Skeletal muscle satellite cell (primary cell): ENCODE data around the gene WNT5A.
"Not testable (repeated sequence)": the region's sequence is repeated elsewhere in the genome, so short reads cannot be mapped to it uniquely, and the experiment has no call there.

ENCODE experiments used
- H3K27me3 ChIP-seq: 2 replicates; pipeline ENCODE4 v1.7.0; 2013; ENCODE audit warnings: low read length; ENCODE audit not compliant: control insufficient read depth, insufficient read depth
- H3K36me3 ChIP-seq: 2 replicates; pipeline ENCODE4 v1.7.0; 2013; ENCODE audit warnings: mild to moderate bottlenecking, control low read depth, low read length; ENCODE audit not compliant: insufficient read depth
- H3K4me1 ChIP-seq: 2 replicates; pipeline ENCODE4 v1.7.0; 2013; ENCODE audit warnings: low read length; ENCODE audit not compliant: control insufficient read depth, insufficient read depth
- H3K4me2 ChIP-seq: 2 replicates; pipeline ENCODE4 v1.7.0; 2013; ENCODE audit warnings: mild to moderate bottlenecking, low read length
- H3K4me3 ChIP-seq: 2 replicates; pipeline ENCODE4 v1.7.0; 2013; ENCODE audit warnings: low read length
- H3K9ac ChIP-seq: 2 replicates; pipeline ENCODE4 v1.7.0; 2013; ENCODE audit warnings: mild to moderate bottlenecking, low read depth, low read length, moderate library complexity
- H3K9me3 ChIP-seq: replicated peaks from 2 replicates; pipeline ENCODE4 v1.7.0; 2013; ENCODE audit warnings: mild to moderate bottlenecking, control low read depth, low read length

WNT5A gene

DNA sequence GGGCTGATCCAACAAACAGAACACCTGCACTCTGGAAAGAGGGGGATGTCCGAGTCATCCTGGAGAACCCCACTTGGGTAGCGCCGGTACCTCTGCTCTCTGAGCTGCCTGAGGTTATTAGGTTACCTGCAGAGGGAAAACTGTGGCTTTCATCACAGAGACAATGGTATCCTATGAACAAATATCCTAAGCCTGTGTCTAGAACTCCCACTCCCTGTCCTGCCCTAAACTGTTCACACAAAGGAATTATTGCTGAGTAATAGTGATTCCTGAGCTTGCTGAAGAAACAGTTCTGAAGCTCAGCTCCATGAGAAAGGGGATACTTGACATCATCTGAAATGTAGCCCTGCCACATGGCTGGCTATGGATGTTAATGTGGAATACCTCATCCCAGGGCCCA lies 31.9 kb upstream of the WNT5A start:
- Histone ChIP-seq H3K9me3 (no peaks in the 10 kb centered on the region), H3K9ac (peak overlapping the region; percentile 15), H3K4me3 (no peak overlapping the region), H3K4me2 (no peak overlapping the region), H3K27me3 (no peaks in the 10 kb centered on the region), H3K4me1 (peaks cover 10% of the 10 kb centered on the region), H3K36me3 (no peaks in the 10 kb centered on the region)

DNA sequence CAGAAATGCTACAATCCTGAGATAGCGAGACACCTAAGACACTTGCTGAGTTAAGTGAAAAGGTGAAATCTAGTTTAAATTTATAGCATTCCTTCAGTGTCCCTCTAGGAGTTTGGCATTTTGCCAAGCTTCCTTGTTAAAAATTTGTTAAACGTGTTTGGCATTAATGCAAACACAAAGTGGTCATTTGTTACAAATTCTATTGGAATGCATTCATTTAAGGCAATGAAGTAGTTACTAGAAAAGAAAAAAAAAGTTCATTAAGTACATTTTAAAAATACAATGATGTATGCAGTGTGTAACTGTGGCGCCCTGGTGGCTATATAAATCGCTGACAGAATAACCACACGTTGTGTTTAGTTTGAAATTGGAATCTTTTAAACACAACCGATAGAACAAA lies 31.3 kb upstream of the WNT5A start:
- Histone ChIP-seq H3K4me1 (peaks cover 9% of the 10 kb centered on the region), H3K4me2 (no peak overlapping the region), H3K9ac (peak overlapping the region; percentile 15), H3K9me3 (no peaks in the 10 kb centered on the region), H3K4me3 (no peak overlapping the region), H3K27me3 (no peaks in the 10 kb centered on the region), H3K36me3 (no peaks in the 10 kb centered on the region)

DNA sequence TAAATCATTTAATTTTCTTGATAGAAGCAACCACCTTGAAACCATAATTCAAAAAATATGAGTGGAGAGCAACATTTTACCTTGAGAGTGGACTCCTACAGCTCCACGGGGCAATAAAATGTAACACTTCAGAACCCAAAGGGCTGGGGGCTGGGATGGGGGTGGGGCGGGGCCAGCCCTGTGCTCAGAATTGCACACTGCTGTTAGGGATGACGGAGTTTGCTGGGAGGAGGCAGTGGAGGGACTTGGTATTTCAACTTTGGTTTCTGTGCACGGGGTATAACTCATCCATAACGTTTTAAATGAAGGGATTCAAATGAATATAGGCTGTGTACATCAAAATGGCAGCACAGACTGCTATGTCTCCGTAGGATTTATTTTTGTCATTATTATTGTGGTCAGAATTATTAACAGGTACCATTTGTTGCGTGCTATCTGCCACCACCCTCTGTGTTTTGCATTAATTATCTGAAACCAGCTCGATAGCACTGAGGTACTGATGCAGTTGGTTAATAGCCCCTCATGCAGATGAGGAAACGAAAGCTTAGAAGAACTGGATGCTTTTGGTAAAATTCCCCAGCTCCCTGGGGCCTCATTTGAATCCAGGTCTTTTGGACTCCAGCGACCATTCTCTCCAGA lies 29.4 kb upstream of the WNT5A start:
- no peak overlapping the region for H3K4me2 ChIP-seq
- no peaks in the 10 kb centered on the region for H3K9me3 ChIP-seq
- no peak overlapping the region for H3K4me3 ChIP-seq
- H3K4me1 ChIP-seq: peaks cover 24% of the 10 kb centered on the region
- no peak overlapping the region for H3K9ac ChIP-seq
- H3K27me3 ChIP-seq: no peaks in the 10 kb centered on the region
- no peaks in the 10 kb centered on the region for H3K36me3 ChIP-seq

DNA sequence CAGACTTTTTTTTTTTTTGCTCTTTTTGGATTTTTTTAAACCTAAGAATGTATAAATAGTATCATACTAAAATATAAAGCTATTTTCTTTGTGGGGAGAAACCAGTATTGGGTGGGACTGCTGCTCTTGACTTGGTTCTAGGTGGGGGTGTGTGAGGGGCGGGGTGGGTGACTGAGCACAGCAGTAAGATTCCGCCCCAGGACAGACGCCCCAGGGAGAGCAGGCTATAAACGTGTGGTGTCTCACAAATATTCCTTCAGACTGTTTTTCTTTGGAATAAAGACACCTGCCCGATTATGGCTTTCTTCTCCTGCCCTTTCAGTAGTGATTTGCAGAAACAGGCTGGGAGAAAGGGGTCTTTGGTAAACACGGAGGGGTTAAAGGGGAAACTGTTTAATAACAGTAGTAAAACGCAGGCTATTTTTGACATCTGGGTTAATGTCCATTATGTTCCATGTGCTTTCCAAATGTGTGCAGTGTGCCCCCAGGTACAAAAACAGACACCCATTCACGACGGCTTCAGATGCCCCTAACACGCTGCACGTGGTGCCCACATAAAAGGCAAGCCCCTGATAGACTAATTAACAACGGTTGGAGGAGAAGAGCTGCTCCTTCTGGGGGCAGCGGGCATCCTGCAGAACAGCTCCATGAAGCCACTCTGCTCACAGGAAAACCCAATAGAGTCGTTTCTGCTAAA lies 28.6 kb upstream of the WNT5A start:
- Histone ChIP-seq H3K4me2 (no peak overlapping the region), H3K27me3 (no peaks in the 10 kb centered on the region), H3K4me1 (peaks cover 25% of the 10 kb centered on the region), H3K4me3 (no peak overlapping the region), H3K36me3 (no peaks in the 10 kb centered on the region), H3K9ac (no peak overlapping the region), H3K9me3 (no peaks in the 10 kb centered on the region)

DNA sequence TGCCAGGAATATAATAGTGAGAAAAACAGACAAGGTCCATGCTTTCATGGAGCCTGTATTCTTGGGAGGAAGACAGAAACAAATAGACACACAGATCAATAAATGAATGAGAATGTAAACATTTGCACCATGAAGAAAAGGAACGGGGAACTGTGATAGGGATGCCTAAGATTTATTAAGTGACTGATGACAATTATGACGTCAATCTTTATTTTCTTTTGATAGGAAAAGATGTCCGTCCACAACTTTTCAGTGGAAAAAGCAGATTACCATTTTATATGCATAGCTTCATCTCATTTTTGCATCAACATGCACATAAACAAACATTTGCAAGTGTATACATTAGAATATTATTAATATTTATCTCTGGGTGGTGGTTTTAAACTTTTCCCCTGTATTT lies 27.9 kb upstream of the WNT5A start:
- no peak overlapping the region for H3K4me2 ChIP-seq
- H3K36me3 ChIP-seq: no peaks in the 10 kb centered on the region
- no peaks in the 10 kb centered on the region for H3K27me3 ChIP-seq
- peaks cover 25% of the 10 kb centered on the region for H3K4me1 ChIP-seq
- H3K4me3 ChIP-seq: no peak overlapping the region
- H3K9me3 ChIP-seq: no peaks in the 10 kb centered on the region
- no peak overlapping the region for H3K9ac ChIP-seq

DNA sequence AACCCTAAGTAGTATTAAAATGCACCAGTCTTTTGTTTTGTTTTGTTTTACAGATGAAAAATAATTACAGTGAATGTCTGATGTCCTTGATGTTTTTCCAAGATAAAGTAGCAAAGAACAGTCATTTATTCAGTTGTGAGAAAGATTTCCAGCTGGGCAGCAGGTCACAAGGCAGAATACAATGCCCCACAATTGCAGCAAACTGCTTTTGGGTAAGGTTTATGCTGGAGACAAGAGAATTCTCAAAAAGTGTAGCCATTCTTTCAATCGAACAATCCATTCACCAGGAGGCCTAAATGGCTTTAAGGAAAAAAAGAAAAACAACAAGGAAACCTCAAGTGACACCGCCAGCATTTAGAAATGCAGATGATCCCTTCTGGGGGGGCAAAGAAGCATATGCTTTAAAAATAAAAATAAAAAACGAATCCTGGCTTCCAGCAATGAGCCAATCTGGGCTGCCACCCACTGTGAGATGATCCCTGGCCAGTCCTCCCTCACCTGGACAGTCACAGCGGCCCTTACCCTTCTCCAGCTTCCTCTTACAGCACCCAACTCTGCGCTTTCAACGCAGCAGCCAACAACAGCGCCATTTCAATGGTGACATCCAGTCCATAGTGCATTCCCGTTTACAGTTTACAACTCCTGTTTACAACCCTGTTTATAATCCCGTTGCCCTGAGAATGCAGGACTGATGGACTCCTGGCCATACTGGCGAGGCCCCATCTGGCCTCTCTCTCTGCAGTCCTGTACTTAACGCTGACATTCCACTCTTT lies 25.7 kb upstream of the WNT5A start:
- Histone ChIP-seq H3K36me3 (no peaks in the 10 kb centered on the region), H3K9me3 (no peaks in the 10 kb centered on the region), H3K27me3 (no peaks in the 10 kb centered on the region), H3K4me3 (no peak overlapping the region), H3K4me1 (peaks cover 15% of the 10 kb centered on the region), H3K9ac (peak overlapping the region; percentile 9), H3K4me2 (peak overlapping the region; percentile 63)

DNA sequence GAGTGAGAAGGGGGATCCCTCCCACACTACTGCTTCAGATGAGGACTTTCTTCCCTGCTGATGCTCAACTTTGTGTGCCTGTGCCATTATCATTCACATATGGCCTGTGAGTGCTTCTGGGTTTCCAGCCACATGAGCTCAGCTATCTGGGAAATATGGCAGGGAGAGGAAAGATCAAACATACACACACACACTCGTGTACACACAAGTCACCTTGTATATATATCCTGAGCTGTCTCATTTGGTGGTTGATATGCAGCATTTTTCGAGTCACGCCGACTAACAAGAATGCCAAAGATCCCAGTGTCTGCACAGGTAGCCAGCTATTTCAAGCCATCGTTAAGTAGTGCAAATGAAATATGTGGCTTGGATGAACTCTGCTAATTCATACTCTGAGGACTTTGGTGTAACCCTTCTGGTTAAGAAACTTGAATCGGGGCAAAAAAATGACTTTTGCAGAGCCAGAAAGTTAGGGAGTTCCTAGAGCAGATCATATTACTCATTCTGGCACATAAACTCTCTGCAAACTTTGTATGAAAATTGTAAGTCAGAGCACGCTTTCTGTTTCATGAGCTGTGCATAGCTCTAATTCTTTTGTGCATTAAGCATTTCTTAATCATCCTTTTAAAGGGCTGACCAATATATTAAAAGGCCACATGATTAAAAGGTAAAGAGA lies 24.9 kb upstream of the WNT5A start:
- Histone ChIP-seq H3K27me3 (no peaks in the 10 kb centered on the region), H3K9ac (no peak overlapping the region), H3K4me2 (peak overlapping the region; percentile 63), H3K36me3 (no peaks in the 10 kb centered on the region), H3K4me3 (no peak overlapping the region), H3K9me3 (no peaks in the 10 kb centered on the region), H3K4me1 (peaks cover 15% of the 10 kb centered on the region)

DNA sequence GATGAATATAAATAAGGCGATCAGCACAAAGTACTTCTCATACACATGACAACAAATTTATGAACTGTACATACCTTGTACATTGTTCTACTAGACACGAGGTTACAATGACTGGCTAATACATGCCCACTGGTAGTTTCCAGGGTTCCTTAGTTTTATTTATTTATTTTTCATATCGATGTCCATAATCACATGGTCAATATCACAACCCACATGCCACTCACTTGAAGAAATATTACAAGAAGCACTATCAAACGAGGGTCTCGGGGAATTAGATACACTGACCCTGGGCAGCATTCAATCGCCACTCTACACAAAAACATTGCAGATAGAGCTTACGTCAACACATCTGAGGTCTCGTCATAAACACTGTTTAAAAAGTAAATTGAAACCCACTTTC lies 21.2 kb upstream of the WNT5A start:
- Histone ChIP-seq H3K36me3 (no peaks in the 10 kb centered on the region), H3K4me1 (peaks cover 15% of the 10 kb centered on the region), H3K9me3 (no peaks in the 10 kb centered on the region), H3K27me3 (no peaks in the 10 kb centered on the region), H3K4me3 (no peak overlapping the region), H3K4me2 (no peak overlapping the region), H3K9ac (no peak overlapping the region)

DNA sequence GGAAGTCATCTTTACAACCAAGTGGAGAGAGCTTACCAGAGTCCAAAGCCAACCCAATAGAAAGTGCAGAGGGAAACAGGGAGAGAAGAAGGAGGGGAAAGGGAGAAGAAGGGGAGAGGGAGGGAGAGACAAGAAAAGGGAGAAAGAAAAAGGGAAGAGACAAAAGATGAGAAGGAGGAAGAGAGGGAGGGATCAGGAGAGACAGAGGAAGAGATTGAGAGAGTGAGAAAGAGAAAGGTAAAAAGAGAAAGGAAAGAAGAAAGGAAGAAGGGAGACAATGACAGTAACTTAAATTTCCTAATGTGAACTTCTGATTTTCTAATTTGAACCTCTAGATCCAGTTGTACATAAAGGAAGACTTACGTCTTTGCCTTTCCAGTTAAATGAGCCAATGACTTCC lies 20.7 kb upstream of the WNT5A start:
- no peak overlapping the region for H3K4me2 ChIP-seq
- H3K9ac ChIP-seq: no peak overlapping the region
- H3K36me3 ChIP-seq: no peaks in the 10 kb centered on the region
- no peak overlapping the region for H3K4me3 ChIP-seq
- H3K27me3 ChIP-seq: no peaks in the 10 kb centered on the region
- no peaks in the 10 kb centered on the region for H3K9me3 ChIP-seq
- peaks cover 12% of the 10 kb centered on the region for H3K4me1 ChIP-seq

DNA sequence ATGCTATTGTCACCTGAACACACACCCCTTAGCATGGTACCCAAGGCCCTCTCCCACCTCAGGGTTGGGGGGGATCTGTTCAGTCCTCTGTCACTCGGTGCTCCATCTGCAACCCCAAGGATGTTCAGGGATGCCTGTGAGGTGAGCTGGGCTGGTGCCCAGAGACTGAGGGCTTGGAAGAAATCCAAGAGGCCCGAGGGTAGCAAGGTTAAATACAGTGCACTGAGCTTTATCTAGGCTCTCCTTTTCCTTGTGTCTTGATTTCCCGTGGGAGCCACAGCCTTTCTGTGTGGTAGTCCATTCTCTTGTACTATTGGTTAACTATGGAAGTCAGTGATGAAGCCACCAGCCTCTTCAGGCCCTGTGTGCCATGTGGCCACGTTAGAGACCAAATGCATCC lies 18.7 kb upstream of the WNT5A start:
- Histone ChIP-seq H3K9me3 (no peaks in the 10 kb centered on the region), H3K27me3 (no peaks in the 10 kb centered on the region), H3K4me1 (peaks cover 3% of the 10 kb centered on the region), H3K4me2 (no peak overlapping the region), H3K36me3 (no peaks in the 10 kb centered on the region), H3K4me3 (no peak overlapping the region), H3K9ac (no peak overlapping the region)

DNA sequence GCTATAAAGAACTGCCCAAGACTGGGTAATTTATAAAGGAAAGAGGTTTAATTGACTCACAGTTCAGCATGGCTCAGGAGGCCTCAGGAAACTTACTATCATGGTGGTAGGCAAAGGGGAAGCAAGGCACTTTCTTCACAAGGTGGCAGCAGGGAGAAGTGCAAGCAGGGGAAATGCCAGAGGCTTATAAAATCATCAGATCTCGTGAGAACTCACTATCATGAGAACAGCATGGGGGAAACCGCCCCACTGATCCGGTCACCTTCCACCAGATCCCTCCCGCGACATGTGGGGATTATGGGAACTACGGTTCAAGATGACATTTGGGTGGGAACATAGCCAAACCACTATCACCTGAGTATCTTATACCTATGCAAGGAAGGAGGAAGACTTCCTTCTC lies 18.0 kb upstream of the WNT5A start:
- not testable (repeated sequence) for H3K4me2 ChIP-seq, H3K9ac ChIP-seq, H3K36me3 ChIP-seq, H3K4me1 ChIP-seq, H3K4me3 ChIP-seq, H3K27me3 ChIP-seq, H3K9me3 ChIP-seq
